ENCODE data around the gene FOLR1.
"Not testable (repeated sequence)": the region's sequence is repeated elsewhere in the genome, so short reads cannot be mapped to it uniquely, and the experiment has no call there.

DNA sequence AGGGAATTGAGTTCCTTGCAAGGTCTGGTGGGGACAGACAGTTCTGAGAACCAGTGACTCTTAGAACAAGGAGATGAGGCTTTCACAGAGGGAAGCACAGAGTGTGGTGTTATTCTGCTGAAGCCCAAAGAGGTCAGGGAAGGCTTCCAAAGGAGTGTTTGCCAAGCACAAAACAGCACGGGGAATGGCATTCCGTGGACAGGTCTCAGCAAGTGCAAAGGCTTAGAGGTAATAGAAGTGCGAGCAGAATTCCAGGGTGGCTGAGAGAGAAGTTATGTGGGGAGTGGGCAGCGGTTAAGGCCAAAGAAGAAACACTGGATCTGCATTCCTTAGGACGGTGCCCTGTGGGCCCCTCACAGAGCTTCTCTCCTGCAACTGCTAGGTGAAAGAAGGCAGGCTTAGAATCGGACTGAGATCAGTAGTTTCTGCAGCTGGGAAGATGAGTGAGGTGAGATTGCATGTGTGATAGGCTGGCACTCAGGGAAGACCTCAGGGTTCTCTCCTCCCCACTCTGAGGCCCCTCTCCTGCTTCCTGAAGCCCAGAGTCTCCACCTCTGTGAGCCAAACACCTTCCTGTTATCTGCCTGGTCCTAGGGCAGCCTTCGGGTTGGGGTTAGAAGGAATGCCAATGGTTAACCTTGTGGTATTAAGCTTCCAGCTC lies 10.9 kb upstream of the FOLR1 start:
- not testable (repeated sequence) for TF ChIP-seq POLR2AphosphoS5 (IDR thresholded peaks at IDR 0.05; ENCODE audit: borderline replicate concordance, low read depth, low read length); EZH2 (IDR thresholded peaks at IDR 0.05); FOXP2 (optimal IDR thresholded peaks at IDR 0.05; ENCODE audit: control extremely low read depth, extremely low read length, insufficient read depth)
